ENCODE data around the gene BCAR1. TPM values are rescaled to one million over a fixed set of nuclear protein-coding genes. Genes with fewer than 3 reads are reported as not detected.
"Not testable (repeated sequence)": the region's sequence is repeated elsewhere in the genome, so short reads cannot be mapped to it uniquely, and the experiment has no call there.

BCAR1 gene
- total RNA-seq, 6 experiments from 2014 or later = 126 to 148 (median 130) TPM

DNA sequence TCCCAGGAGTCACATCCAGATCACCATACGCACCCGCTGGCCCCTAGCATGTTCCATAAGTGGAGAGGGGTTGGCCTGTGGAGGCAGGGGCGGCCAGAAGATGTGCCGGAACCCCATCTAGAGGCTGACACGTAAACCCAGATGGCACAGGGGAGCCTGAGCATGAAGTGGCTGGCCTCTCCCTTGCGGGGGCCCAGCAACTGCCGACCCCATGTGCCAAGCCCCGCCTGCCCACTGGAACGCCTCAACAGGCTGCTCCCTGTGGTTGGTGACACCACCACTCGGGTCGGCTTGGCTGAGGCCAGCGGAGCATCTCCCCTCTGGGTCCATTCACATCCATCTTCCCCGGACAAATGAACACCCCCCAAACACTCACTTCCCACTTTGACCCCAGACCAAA lies 9.5 kb downstream of the BCAR1 start:
- H3K9me3 Mint-ChIP-seq = no peaks in the 10 kb centered on the region
- peaks cover 19% of the 10 kb centered on the region for H3K27me3 Mint-ChIP-seq (ENCODE audit: insufficient read depth)
- peak overlapping the region; percentile 95 for H3K27ac Mint-ChIP-seq
- H3K4me1 Mint-ChIP-seq (ENCODE audit: low read depth) = peaks cover 69% of the 10 kb centered on the region
- peaks cover 35% of the 10 kb centered on the region for H3K36me3 Mint-ChIP-seq (ENCODE audit: low read depth)
- TF ChIP-seq, protein P1, sequence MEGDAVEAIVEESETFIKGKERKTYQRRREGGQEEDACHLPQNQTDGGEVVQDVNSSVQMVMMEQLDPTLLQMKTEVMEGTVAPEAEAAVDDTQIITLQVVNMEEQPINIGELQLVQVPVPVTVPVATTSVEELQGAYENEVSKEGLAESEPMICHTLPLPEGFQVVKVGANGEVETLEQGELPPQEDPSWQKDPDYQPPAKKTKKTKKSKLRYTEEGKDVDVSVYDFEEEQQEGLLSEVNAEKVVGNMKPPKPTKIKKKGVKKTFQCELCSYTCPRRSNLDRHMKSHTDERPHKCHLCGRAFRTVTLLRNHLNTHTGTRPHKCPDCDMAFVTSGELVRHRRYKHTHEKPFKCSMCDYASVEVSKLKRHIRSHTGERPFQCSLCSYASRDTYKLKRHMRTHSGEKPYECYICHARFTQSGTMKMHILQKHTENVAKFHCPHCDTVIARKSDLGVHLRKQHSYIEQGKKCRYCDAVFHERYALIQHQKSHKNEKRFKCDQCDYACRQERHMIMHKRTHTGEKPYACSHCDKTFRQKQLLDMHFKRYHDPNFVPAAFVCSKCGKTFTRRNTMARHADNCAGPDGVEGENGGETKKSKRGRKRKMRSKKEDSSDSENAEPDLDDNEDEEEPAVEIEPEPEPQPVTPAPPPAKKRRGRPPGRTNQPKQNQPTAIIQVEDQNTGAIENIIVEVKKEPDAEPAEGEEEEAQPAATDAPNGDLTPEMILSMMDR (IDR thresholded peaks at IDR 0.05) = no peak
- H3K4me3 Mint-ChIP-seq = no peak overlapping the region
- DNase-seq = no peak

DNA sequence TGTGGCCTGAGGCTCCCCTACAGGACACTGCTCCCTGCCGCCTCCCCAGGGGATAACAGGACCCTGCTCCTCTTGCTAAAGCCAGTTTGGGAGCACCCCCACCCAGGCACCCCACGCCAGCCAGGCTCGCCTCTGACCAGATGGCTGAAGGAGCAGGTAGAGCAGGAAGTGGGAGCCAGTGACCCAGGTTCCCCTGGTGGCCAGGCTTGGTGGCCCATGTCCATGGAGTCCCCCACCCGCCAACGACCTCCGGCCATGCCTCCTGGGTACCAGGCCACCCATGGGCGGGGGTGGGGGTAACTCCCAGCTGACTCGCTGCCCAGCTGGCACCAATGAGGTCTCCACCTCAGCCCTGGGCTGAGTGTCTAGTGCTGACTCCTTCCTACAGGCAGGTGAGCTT lies 10.0 kb downstream of the BCAR1 start:
- H3K4me1 Mint-ChIP-seq (ENCODE audit: low read depth) = peaks cover 65% of the 10 kb centered on the region

DNA sequence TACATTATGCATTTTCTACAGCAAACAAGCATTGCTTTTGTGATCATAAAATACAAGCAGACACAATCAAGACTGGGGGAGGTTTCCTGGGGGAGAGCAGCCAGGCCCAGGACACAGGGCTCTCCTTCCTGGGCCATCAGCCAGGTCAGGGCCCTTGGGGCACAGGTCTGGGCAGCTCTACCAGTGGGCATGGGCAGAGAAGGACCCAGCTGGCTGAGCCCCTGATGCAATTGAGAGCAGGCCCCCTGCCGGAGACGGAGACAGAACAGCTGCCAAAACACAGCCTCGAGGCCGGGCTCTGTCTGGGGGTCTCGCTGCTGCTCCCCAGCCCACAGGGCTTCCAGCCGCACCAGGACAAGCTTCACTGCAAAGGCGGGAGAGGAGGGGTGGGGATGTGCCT lies 10.8 kb downstream of the BCAR1 start:
- Mint-ChIP-seq H3K27ac (peak overlapping the region; percentile 95), H3K36me3 (ENCODE audit: low read depth) (peaks cover 33% of the 10 kb centered on the region), H3K4me3 (peak overlapping the region; percentile 4; the same call in 1 of the 2 replicates), H3K27me3 (ENCODE audit: insufficient read depth) (peaks cover 16% of the 10 kb centered on the region), H3K4me1 (ENCODE audit: low read depth) (peaks cover 65% of the 10 kb centered on the region)
- not testable (repeated sequence) for H3K9me3 Mint-ChIP-seq, DNase-seq

More for the DNA sequence above, 10.0 kb downstream of the BCAR1 start:
- Mint-ChIP-seq H3K36me3 (ENCODE audit: low read depth) (peaks cover 30% of the 10 kb centered on the region), H3K9me3 (no peaks in the 10 kb centered on the region), H3K27me3 (ENCODE audit: insufficient read depth) (peaks cover 17% of the 10 kb centered on the region), H3K4me3 (no peak overlapping the region), H3K27ac (peak overlapping the region; percentile 95)
- TF ChIP-seq, protein P1 (IDR thresholded peaks at IDR 0.05) = no peak; the same call in 1 of the 2 replicates
- DNase-seq = no peak

DNA sequence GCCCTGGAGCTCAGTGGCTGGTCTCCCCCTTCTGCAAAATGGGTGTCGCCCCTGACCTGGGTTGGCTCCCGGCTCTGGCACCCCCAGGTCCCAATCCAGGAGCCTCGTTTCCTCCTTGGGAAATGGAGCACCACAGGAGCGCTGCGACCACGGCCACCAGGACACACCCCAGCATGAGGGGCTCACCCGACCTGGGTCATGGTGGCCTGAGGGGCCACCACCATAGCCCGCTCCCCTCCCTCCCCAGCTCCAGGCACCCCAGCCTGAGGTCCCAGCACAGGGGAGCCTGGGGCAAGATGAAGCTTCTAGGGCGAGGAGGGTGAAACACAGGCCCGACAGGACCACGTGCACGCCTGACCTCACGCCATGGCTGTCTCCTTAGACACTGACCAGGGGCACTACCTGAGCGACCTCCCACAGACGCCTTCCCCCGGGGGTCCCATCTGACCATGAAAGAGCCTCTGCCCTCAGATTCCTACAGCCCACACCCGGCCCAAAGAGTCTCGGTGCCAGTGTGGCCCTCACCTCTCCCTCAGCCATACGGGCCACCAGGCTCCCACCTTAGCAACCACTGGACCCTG lies 11.8 kb downstream of the BCAR1 start:
- peaks cover 33% of the 10 kb centered on the region for H3K36me3 Mint-ChIP-seq (ENCODE audit: low read depth)
- no peaks in the 10 kb centered on the region for H3K9me3 Mint-ChIP-seq
- H3K27ac Mint-ChIP-seq = peak overlapping the region; percentile 95
- peak overlapping the region; percentile 43 for H3K4me3 Mint-ChIP-seq
- peaks cover 59% of the 10 kb centered on the region for H3K4me1 Mint-ChIP-seq (ENCODE audit: low read depth)
- no peak for DNase-seq
- peaks cover 11% of the 10 kb centered on the region for H3K27me3 Mint-ChIP-seq (ENCODE audit: insufficient read depth)
- TF ChIP-seq, protein P1 (IDR thresholded peaks at IDR 0.05) = no peak

DNA sequence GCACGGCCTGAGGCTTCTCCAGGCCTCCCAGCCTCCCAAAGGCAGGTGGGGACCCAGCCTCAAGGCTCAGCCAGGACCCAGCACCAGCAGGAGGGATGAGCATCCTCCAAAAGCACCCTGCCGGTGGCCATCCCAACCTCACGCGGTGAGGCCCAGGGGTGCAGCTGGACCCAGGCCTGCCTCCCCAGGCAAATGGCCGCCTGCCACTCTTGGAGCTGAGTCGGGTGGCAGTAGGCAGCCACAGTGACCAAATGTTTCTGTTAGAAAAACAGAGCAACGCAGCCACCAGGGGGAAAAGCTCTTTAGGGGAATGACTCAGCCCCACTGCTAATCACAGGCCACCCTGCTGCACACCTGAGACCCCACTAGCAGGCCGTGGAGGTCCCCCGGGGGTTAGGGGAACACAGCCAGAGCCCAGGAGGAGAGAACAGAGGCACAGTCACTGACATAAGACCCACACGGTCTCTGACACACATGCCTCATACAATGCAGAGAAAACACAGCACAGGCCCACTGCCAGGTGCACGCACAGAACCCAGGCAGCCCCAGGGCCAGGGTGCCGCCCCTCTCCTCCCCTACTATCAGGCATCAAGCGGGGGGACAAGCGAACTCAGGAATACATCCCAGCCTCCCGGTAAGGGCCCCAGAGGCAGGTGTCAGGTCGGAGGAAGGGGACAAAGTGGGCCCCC lies 12.4 kb downstream of the BCAR1 start:
- TF ChIP-seq, protein P1 (IDR thresholded peaks at IDR 0.05) = peak; percentile 67
- Mint-ChIP-seq H3K36me3 (ENCODE audit: low read depth) (peaks cover 33% of the 10 kb centered on the region), H3K4me3 (peak overlapping the region; percentile 73), H3K4me1 (ENCODE audit: low read depth) (peaks cover 59% of the 10 kb centered on the region), H3K27ac (peak overlapping the region; percentile 95), H3K27me3 (ENCODE audit: insufficient read depth) (peaks cover 10% of the 10 kb centered on the region), H3K9me3 (peaks cover under 1% of the 10 kb centered on the region)
- DNase-seq = peak; percentile 63
